Esophagus squamous epithelium (tissue), 5 donors: ENCODE data around the gene OVCA2. TPM values are rescaled to one million over a fixed set of nuclear protein-coding genes. Genes with fewer than 3 reads are reported as not detected.

ENCODE experiments used
- DNase-seq: peaks from one replicate; lab custom pipeline; 2025; lab: John Stamatoyannopoulos, UW
- H3K27ac ChIP-seq, 4 donors: fragments of 200-600 bp; sonication (generic); one replicate each; pipeline ENCODE4 v1.5.1; 2016 to 2019; ENCODE audit warnings: mild to moderate bottlenecking in 1 of 4
- H3K27me3 ChIP-seq, 4 donors: fragments of 200-600 bp; sonication (generic); 1 replicate in 3 of 4; 2 replicates in 1 of 4; pipeline versions ENCODE4 v1.5.1 to v1.6.0; 2017 to 2021; ENCODE audit warnings: antibody characterized with exemption in 1 of 4
- H3K36me3 ChIP-seq, 3 donors: fragments of 200-600 bp; sonication (generic); one replicate each; pipeline ENCODE4 v1.5.1; 2016 to 2019
- H3K4me1 ChIP-seq, 3 donors: fragments of 200-600 bp; sonication (generic); one replicate each; pipeline ENCODE4 v1.5.1; 2017 to 2019
- H3K4me3 ChIP-seq, 4 donors: fragments of 200-600 bp; sonication (generic); 1 replicate in 3 of 4; 2 replicates in 1 of 4; pipeline ENCODE4 v1.5.1; 2016 to 2019; ENCODE audit warnings: mild to moderate bottlenecking in 2 of 4, moderate library complexity in 1 of 4
- H3K9me3 ChIP-seq, 3 donors: fragments of 200-600 bp; sonication (generic); one replicate each; pipeline ENCODE4 v1.5.1; 2016 to 2019
- CTCF ChIP-seq, 6 experiments: fragments of 450-650 bp in 4 of 6; fragments of 200-600 bp in 2 of 6; sonication (generic) in 2 of 6; IDR thresholded peaks; one replicate each; pipeline ENCODE4 v1.5.1; 2016 to 2019; ENCODE audit warnings: antibody characterized with exemption in 6 of 6, mild to moderate bottlenecking in 4 of 6, moderate library complexity in 4 of 6
- POLR2A ChIP-seq, 4 donors: fragments of 450-650 bp; IDR thresholded peaks; one replicate each; pipeline ENCODE4 v1.6.1; 2017; ENCODE audit warnings: antibody characterized with exemption in 4 of 4, mild to moderate bottlenecking in 4 of 4, moderate library complexity in 3 of 4
- WGBS, 2 donors: methylation state at CpG; one replicate each; pipeline ENCODE4 v1.1.5; 2018; 5-methylcytosine and 5-hydroxymethylcytosine counted together
- intact Hi-C: fragments of 100-400 bp; cut with DNase I; formaldehyde crosslinking; loops from one replicate; pipeline ENCODE4 v1.15.0; 2022
- total RNA-seq, 4 donors: library from RNA; depleted of rRNA; stranded (reverse); fragments of >200 nt; gene quantifications; one replicate each; pipeline ENCODE4 v1.1.0, GENCODE V29; 2016
- donor health status: DM: yes; HTN: yes; CAD: no.

OVCA2 gene
- total RNA-seq, 4 donors from 2014 or later, result 42.3 to 70.5 (median 53.2) TPM

GRCh38 chr17:2027528-2028233, 14.1 kb upstream of the OVCA2 start:
- 67 to 72% methylated on average over 3 of the region's 11 CpGs for WGBS, 2 donors
- no peak overlapping the region for H3K4me3 ChIP-seq
- DNase-seq, result no peak
- H3K9me3 ChIP-seq, result no peaks in the 10 kb centered on the region
- TF ChIP-seq POLR2A (IDR thresholded peaks at IDR 0.05) (no peak), CTCF (IDR thresholded peaks at IDR 0.05) (no peak)
- no peaks in the 10 kb centered on the region for H3K36me3 ChIP-seq
- no peak overlapping the region for H3K27ac ChIP-seq
- H3K27me3 ChIP-seq, result peaks cover 0 to 64% (median 0%) of the 10 kb centered on the region in 4 donors
- H3K4me1 ChIP-seq, result peaks cover 29 to 69% (median 34%) of the 10 kb centered on the region in 3 donors
- intact Hi-C loops, result loop anchor here (5.0 kb wide), 1 partner anchor 120 kb away; no protein-coding TSS in a partner anchor

- H3K36me3 ChIP-seq, result peaks cover 0 to under 1% (median 0%) of the 10 kb centered on the region in 3 donors
- intact Hi-C loops, result loop anchor here (5.0 kb wide), 1 partner anchor 121 kb away; no protein-coding TSS in a partner anchor
These were observed 13.6 kb upstream of the OVCA2 start for GRCh38 chr17:2028234-2028614.

DNA sequence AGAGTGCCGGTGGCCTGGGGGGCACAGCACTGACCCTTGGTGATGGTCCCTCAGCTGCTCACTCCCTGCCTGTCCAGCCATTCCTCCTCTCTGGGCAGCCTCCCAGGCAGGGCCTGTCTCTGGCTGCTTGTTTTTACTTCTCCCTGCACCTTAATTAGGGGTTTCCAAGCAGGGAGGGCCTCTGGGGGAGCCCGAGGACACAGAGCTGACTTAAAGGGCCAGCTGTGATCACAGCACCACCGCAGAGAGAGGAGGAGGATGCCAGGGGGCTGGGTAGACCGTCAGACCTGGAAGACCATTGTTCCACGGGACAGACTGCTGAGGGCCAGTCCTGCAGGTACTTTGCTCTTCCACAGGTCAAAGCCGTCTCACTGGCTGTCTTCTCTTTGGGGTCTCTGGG, 13.1 kb upstream of the OVCA2 start:
- Histone ChIP-seq H3K36me3 (peaks cover 4 to 6% (median 4%) of the 10 kb centered on the region in 3 donors), H3K9me3 (no peaks in the 10 kb centered on the region), H3K27me3 (peaks cover 0 to 53% (median 0%) of the 10 kb centered on the region in 4 donors), H3K4me1 (peaks cover 29 to 61% (median 34%) of the 10 kb centered on the region in 3 donors), H3K27ac (no peak overlapping the region), H3K4me3 (no peak overlapping the region)
- no peak for DNase-seq
- intact Hi-C loops, result loop anchor here (5.0 kb wide), 1 partner anchor 121 kb away; no protein-coding TSS in a partner anchor
- TF ChIP-seq POLR2A (IDR thresholded peaks at IDR 0.05) (no peak), CTCF (IDR thresholded peaks at IDR 0.05) (no peak)
- 48% methylated on average over 3 of the region's 6 CpGs; no CpG with 5 or more reads in 1 of the 2 donors for WGBS, 2 donors

More at GRCh38 chr17:2028234-2028614, 13.6 kb upstream of the OVCA2 start:
- Histone ChIP-seq H3K27ac (no peak overlapping the region), H3K9me3 (no peaks in the 10 kb centered on the region), H3K4me3 (no peak overlapping the region), H3K27me3 (peaks cover 0 to 59% (median 0%) of the 10 kb centered on the region in 4 donors), H3K4me1 (peaks cover 29 to 66% (median 34%) of the 10 kb centered on the region in 3 donors)
- TF ChIP-seq CTCF (IDR thresholded peaks at IDR 0.05) (no peak), POLR2A (IDR thresholded peaks at IDR 0.05) (no peak)
- no peak for DNase-seq
- 82 to 88% methylated on average over 1 to 3 of the region's 5 CpGs for WGBS, 2 donors

- Histone ChIP-seq H3K9me3 (no peaks in the 10 kb centered on the region), H3K4me3 (peak within 1 kb of the TSS; percentile 81 to 97 (median 90)), H3K27ac (peak within 1 kb of the TSS; percentile 67 to 85 (median 78)), H3K36me3 (peaks cover 5 to 16% (median 6%) of the 10 kb centered on the region in 3 donors), H3K4me1 (peaks cover 16 to 47% (median 24%) of the 10 kb centered on the region in 3 donors), H3K27me3 (peaks cover 0 to 39% (median 0%) of the 10 kb centered on the region in 4 donors)
- peak in 2 of 4 donors; percentile 39 to 41 for TF ChIP-seq POLR2A (IDR thresholded peaks at IDR 0.05)
- peak in 3 of 6 experiments; percentile 3 to 48 (median 32) for TF ChIP-seq CTCF (IDR thresholded peaks at IDR 0.05)
- intact Hi-C loops, result loop anchor here (5.0 kb wide), 1 partner anchor 123 kb away; no protein-coding TSS in a partner anchor
- peak; percentile 46 for DNase-seq
- 0 to 5% methylated on average over 4 to 17 of the region's 59 CpGs for WGBS, 2 donors
These were observed 11.7 kb upstream of the OVCA2 start, which contains the start of gene DPH1 for GRCh38 chr17:2029911-2030778. Gene DPH1 (plus strand): TSS chr17:2030153. CDS start chr17:2030170, 17 bp downstream.
